Measurements from ENCODE around the gene TEX51.

GRCh38 chr2:126849054-126849453, 49.6 kb upstream of the TEX51 start:
- TF ChIP-seq CTCF (conservative IDR thresholded peaks at IDR 0.05; ENCODE audit: low read length): no peak
- TF ChIP-seq EZH2phosphoT487 (IDR thresholded peaks at IDR 0.05; ENCODE audit: borderline replicate concordance, low read depth, low read length): no peak

Measured in OCI-LY7 (cell line).